ENCODE data around the gene GAS1.

- TF ChIP-seq CTCF (optimal IDR thresholded peaks at IDR 0.05 in 1 of 3, IDR thresholded peaks at IDR 0.05 in 1 of 3, conservative IDR thresholded peaks at IDR 0.05 in 1 of 3; ENCODE audit: extremely low read depth in 1 of 3, insufficient read depth in 2 of 3, low read length in 3 of 3) = no peak
- TF ChIP-seq EZH2 (IDR thresholded peaks at IDR 0.05; ENCODE audit: low read length) = no peak
These were observed 30.0 kb upstream of the GAS1 start for GRCh38 chr9:86977205-86977835.
